NCI-H187 (cell line): Measurements from ENCODE around the gene UMPS.
"Not testable (repeated sequence)": the region's sequence is repeated elsewhere in the genome, so short reads cannot be mapped to it uniquely, and the experiment has no call there.

ENCODE experiments used
- DNase-seq, 2 experiments: peaks; one replicate each; lab custom pipeline; 2025; lab: John Stamatoyannopoulos, UW

UMPS gene

DNA sequence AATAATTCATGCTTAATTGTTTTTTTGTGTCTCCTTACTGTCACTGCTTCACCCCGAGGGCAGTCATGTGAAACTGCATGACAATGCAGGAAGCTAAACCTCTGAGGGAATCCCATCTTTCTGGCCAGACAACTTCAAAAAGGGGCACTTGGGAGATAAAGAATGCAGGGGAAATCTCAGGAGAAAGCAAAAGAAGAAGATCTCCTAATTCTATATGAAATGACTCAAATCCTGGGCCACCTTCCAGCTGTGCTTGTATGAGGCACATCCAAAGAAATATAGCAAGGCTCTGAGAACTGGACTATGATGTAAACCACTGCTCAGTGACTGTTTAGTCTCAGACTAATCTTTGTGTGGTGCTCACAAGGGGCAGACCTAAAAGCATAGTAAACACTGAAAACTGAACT lies 22.6 kb upstream of the UMPS start:
- DNase-seq, result no peak

DNA sequence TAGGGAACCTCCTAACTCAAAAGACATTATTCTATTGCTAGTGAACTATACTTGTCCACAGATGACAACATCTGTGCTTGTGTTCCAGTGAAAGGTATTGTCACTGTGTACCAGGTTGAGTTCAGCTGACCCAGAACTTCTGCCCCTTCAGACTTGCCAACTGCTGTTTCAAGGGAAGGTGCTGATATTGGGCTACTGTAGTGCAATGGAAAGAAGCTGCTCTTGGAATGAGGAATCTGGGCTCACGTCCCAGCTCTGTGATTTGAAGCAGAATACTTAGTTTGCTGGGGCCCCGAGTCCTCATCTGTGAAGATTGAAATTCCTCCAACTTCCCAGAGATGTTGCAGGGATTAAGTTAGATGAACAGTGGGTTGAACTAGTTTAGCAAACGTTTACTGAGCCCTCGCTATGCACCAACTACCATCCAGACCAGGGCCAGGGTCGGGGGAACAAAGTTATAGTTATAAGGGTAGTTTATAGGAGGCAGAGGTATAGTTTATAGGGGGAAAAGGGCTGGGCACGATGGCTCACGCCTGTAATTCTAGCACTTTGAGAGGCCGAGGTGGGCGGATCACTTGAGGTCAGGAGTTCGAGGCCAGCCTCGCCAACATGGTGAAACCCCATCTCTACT lies 15.9 kb upstream of the UMPS start:
- no peak for DNase-seq

DNA sequence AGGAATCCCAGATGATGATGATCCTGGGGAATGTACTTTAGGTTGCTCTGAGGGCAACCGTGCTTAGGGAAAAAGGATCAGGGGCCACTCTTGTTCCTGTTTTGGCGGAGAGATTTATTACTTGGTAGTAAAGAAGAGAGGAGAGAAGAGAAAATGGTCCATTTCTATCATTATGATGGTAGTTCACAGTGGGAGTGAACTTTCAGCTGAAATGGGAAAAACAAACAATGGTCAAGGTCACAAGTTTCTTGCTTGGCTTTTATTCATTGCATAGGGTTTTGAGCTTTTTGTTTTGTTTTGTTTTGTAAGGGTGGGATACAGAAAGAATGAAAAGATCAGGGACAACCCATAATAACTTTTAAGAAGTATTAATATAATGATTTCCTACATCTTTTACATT lies 7.7 kb upstream of the UMPS start:
- DNase-seq, result no peak

DNA sequence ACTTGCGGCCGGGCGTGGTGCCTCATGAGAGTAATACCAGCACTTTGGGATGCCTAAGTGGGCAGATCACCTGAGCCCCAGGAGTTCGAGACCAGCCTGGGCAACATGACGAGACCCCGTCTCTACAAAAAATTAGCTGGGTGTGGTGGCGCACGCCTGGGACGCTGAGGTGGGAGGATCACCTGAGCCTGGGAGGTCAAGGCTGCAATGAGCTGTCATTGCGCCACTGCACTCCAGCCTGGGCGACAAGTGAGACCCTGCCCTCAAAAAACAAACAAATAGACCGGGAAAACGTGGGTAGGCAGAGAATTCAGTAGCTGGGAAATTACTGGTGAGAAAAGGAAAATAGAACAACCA lies 667 bp downstream of the UMPS start:
- DNase-seq, result no peak

DNA sequence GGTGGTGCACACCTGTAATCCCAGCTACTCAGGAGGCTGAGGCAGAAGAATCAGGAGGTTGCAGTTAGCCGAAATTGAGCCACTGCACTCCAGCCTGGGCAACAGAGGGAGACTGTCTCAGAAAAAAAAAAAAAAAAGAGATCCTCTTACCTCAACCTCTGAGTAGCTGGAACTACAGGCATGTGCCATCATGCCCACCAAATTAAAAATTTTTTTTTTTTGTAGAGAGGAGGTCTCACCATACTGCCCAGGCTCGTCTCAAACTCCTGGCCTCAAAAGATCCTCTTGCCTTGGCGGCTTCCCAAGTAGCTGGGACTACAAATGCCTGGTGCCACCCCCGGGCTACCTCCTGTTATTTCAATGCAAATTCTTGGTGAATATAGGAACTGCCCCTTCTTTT lies 1.5 kb downstream of the UMPS start:
- no peak for DNase-seq

DNA sequence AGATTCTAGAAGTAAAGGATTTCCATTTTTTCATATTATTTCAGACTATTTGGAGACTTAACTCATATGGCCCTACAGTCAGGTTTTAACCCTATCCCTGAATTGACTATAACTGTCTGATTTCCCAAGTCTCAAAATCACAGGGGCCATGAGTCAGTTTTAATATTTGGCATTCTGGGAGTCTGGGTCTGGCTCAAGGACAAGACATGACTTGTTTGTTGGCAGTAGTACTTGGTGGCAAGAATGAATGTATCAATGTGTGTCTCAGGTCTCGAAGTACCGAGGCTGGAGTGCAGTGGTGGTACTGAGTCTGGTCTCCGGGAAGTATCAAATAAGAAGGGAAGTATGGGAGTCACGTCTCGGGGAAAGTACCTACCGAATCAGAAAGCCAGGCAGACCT lies 10.8 kb downstream of the UMPS start:
- no peak for DNase-seq

DNA sequence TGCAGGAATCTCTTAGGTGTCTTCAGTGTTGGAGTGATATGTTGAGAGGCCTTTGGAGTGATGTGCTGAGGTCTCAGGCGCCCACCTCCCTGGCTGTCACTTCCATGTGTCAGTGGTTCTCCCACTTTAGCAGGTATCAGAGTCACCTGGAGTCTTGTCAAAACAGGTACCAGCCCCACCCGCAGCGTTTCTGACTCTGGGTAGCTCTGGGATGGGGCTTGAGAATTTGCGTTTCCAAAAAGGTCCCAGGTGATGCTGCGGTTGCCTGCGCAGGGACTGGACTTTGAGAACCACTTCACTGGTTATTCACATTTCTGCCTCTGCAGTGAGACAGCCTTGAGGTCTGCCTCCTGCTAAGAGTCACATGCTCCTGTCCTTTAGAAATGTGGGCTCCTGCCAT lies 15.5 kb downstream of the UMPS start:
- no peak for DNase-seq

DNA sequence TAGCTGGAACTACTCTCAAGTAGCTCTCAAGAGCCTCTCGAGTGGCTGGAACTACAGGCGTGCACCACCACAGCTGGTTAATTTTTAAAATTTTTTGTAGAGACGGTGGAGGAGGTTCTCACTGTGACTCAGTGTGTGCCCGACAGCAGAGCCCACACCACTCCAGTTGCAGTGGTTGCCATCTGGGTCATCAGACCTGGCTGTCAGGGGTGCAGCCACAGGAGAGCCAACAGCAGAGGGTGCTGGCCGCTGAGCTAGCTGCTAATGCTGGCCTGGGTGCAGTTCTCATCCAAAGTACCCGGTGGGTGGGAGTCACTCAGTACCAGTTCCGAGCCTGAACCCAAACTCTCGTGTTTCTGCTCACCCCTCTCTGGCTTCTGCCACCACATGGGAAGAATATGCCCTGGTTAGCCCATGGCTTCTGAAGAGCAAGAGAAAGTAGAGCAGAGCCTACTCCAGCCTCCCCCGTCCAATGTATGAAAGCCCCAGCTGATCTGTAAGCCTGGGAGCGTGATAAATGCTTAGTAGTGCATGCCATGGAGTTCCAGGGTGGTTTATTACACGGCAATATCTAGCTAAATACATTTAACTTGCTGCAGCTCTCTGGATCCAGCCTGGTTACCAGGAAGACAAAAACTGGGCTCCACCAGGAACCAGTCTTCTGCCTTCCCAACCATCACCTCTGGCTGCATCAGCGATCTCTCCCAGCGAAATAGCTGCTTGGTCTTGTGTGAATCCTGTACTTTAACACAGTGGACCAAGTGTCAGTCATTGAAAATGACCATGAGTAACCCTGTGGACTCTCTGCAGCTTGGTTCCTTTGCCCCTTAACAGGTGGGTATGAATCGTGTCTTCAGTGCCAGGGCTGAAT lies 17.1 kb downstream of the UMPS start:
- no peak for DNase-seq

DNA sequence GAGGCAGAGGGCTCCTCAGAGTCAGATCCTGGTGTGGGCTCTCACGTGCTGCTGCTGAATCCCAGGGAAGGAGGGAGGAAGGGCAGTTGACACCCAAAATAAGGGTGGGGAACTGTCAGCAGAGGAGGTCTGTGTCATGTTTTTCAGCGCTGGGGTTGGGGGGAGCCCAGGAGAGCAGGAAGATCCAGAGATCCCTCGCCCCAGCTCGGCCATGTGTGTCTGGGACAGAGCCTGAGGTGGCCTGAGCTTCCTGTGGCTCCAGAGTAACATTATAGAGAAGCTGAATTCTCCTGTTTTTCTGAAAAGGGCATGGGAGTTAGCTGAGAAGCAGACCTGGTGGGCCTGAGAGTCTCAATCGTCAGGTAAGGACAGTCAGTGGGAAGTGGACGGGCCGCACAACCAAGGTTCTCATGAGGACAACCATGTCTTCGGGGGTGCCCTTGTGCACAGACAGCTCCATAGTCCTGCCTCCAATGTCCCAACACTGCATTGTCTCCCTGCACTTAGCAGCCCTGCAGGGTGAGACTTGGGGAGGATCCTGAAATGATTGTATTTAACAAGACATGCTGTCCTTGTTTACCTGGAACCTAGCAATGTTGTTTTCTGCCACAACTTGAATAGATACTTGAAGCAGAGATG lies 18.4 kb downstream of the UMPS start:
- DNase-seq, result no peak

DNA sequence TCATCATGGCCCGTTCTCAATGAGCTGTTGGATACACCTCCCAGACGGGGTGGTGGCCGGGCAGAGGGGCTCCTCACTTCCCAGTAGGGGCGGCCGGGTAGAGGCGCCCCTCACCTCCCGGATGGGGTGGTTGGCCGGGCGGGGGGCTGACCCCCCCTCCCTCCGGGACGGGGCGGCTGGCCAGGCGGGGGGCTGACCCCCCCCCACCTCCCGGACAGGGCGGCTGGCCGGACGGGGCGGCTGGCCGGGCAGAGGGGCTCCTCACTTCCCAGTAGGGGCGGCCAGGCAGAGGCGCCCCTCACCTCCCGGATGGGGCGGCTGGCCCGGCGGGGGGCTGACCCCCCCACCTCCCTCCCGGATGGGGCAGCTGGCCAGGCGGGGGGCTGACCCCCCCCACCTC lies 19.6 kb downstream of the UMPS start:
- DNase-seq, result not testable (repeated sequence)

DNA sequence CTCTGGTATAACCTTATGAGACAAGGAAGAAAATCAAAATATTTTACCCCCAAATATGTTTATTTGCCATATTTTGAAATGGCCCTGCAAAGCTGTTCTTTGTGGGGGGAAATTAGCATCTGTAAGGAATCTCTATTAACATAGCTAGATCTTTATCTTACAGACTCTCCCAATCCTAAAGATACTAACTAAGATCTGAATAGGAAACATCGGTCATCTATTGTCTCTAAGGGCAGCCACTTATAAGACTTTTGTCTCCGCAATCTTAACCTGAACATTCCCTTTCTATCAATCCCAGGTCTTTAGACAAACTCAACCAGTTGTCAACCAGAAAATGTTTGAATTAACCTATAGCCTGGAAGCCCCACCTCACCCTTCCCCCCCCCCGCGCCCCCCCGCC lies 21.2 kb downstream of the UMPS start:
- DNase-seq, result no peak

DNA sequence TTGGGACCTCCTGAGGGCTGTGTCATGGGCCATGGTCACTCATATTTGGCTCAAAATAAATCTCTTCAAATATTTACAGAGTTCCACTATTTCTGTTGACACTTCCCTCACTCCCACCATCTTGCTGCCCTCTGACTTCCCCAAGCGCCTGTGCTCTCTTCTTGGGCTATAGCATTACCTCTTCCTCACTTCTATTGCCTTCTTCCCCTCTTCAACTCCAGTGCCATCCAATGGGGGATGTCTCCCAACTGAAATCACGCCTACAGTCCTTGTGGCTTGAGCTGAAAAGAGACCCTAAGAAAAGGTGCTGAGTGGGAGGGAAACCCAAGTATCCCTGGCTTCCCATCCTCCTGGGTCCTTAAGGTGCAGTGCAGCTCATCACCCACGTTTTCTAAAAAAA lies 21.8 kb downstream of the UMPS start:
- no peak for DNase-seq

DNA sequence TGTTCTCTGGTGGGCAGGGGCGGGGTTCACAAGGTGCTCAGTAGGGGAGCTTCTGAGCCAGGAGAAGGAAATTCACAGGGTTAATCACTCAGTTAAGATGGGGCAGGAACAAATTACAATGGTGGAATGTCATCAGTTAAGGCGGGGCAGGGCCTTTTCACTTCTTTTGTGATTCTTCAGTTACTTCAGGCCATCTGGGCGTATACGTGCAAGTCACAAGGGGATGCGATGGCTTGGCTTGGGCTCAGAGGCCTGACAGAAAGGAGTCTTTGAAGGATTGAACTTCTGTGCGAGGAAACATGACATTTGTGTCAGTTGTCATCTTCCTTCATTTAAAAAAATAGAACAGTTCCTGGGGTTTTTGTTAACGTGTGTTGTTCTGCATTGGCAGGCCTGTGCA lies 27.7 kb downstream of the UMPS start:
- DNase-seq, result not testable (repeated sequence)

DNA sequence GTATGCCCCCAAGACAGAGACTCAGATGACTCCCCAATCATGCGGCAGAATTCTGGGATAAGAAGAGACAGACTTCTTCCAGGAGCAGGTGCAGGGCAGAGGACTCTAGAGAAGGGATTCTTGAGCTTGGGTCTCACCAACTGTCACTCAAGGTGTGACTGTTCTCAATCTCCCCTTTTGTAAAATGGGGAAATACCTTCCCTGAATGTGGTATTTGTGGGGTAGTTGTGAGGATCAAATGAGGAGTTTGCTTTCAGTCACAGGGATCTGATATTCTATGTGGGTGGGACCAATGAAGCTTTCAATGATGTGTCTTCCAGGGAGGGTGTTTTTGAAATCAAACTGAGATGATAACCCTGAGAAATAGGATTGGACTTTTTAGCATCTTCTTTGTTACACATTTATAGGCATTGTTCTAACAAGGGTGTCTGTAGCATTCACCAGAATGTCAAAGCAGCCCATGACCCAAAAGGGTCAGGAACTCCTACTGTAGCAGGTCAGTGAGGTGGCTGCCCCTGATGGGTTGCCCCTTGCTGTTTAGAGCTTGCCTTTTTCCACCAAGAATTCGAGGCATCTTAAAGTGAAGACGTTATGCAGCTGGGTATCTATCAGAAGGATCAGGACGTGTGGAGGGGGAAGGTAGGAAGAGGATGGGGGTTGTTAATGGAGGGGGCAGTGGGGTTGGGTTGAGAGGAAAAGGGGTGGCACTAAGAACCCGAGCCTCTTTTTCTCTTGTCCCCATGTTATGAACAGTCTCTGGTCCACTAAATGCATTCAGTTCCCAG lies 28.8 kb downstream of the UMPS start:
- no peak for DNase-seq

DNA sequence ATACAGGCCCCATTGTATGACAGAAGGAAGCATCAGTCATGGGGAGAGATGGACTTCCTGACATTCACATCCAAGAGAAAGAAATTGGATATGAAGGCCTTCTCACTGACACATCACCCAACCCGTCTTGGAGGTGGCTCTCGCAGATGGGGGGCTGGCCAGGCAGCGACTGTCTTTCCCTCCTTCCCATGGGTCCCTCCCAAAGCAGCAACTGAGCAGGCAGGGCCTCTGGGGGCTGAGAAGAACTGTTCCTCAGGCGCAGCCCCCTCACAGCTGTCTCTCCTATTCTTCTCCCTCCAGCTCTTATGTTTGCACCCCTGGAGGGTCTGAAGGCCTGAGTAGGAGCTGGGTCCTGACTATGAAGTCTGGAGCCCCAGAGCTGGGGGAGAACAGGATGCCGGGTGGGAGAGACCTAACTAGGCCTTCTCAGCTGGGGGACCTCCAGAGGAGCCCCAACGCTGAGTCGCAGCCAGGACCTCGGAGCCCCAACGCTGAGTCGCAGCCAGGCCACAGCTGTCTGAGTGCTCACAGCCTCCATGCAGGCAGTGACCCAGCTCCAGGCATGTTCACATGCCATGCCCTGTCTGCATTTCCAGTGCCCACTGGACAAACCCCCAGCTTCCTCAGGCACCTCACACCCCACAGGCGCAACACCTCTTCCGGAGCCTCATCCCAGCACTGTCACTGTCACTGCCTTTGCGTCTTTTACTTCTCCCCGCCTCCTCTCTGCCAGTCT lies 29.6 kb downstream of the UMPS start:
- no peak for DNase-seq

DNA sequence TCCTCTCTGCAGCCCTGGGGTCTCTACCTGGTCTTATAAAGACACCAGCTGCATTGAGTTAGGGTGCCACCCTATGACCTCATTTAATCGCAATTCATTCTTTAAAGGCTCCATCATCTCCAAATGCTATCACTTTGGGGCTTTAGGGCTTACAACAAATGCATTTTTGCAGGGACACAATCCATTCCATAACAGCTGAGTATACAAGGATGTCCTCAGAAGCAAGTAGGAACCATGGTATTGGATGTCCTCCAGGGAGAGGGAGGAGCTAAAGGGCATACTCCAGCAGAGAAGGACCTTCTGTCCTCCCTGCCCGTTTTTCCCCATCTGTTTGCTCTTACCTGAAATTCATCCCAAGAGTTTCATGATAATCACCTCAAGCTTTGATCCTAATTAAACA lies 30.3 kb downstream of the UMPS start:
- no peak for DNase-seq

DNA sequence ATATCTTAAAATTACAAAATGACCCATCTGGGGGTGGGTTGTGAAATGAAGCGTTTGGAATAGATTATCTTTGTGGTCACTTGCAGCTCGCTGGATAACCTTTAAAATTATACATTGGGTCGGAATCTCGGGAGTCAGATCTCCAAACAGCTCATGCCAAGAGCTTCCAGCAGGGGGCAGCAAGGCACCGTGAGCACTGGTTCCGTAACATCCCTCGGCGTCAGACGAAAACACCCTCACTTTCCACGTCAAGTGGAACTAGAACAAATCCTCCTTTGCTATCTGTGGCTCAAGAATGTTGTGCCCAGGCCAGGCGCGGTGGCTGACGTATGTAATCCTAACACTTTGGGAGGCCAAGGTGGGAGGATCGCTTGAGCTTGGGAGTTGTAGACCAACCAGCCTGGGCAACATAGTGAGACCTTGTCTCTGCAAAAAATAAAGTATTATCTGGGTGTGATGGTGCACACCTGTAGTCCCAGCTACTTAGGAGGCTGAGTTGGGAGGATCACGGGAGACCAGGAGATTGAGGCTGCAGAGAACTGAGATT lies 31.1 kb downstream of the UMPS start:
- DNase-seq, result peak; percentile 50 to 53

DNA sequence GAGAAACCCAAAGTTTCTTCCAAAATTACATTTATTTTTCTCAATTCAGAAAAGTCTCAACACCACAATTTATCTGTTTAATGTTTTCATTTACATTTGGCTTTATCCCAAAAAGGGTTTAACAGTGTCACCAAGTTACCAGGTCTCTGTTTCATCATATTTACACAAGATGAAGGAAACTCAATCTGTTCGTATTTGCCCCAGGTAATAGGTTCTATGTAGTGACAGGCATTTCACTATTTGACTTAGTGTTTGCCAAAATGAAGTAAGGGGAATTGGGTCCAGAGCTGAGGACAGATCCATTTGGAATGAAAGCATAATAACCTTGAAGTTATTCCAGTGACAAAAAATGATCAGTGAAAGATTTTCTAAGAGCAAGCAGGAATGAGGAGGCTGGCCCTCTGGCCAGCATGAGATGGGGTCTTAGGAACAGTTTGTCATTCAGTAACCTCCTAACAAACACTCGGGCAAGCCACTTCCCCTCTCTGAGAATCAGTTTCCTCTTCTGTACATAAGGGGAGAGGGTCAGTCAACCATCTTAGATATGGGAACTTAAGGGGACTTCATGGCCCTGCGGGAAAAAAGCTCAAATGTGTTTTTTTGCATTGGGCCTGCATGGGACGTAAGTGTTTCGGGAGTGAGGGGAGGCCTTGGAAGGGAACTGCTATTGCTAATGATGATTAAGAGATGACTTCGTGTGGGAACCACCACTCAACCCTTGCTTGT lies 31.8 kb downstream of the UMPS start:
- no peak for DNase-seq

DNA sequence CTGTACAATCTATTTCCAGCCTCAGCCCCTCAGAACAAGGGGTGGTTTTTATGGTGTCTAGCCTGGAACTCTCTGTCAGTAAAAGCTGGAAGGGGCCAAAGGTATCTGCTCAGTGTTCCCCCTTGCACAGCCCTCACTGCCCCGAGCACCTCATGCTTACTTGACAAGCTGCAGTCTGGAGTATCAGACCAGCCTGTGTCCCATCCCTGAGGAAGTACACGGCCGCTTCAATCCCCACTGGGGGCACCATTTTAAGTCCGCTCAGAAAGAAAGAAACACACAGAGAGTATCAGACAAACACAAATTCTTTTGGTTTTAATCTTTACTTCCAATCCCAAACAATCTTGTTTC lies 32.4 kb downstream of the UMPS start:
- DNase-seq, result no peak

DNA sequence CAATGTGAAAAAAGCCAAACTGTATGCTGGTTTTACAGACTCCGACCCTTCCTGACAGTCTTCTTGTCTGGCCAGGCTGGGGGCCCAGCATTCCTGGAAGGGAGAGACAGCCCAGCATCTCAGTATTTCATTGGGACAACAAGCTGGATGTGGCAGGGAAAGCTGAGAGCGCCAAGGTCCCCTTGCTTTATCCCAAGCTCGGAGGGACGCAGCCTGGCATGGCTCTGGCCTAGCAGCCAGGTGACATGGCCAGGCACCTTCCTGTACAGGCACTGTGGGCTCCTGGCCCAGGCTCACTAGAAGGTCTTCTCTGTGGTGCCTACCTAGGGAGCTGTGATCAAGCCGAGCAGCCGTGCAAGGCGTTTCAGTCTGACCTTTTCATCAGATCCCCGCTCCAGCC lies 33.0 kb downstream of the UMPS start:
- DNase-seq, result no peak
